ENCODE data around the gene AUTS2.

AUTS2 gene

DNA sequence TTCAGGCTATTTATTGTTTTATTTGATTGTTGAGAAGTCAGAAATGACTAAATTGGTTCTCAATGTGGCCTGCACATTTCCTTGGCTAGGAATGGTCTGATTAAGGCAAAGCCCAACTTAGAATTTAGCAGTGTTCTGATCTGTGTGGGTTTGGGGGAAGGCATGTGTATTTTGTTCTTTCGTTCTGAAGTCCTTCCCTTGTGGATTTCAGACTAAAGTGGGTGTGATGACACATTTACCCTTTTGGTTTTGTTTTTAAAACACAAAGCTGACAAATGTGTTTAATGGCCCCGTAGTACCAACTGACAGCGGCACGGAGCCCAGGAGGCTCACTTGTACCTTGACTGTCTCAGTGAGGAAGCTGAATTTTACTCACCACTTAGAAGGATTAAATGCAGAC is 1081.4 kb downstream of the AUTS2 start:
- DNase-seq (ENCODE audit: low read depth, low spot score), result no peak

DNA sequence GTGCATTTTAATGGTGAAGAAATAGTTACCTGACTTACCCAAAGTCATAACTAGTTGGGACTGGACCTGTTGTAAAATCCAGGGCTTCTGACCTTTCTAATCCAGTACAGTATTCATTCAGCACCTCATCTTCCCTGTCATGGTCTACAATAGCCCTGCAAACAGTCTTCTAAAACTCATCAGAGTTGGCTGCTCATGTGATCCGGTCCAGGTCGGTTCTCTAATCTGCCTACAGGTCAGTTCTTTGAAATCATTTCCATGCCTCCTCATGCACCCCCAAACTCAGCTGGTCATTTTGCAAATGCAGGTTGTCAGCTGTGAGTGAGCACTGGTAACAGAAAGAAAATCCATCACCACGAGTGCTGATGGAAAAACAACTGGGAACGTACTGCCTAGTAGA is 1082.0 kb downstream of the AUTS2 start:
- no peak for DNase-seq (ENCODE audit: low read depth, low spot score)

GRCh38 chr7:70680743-70681468 is 1082.6 kb downstream of the AUTS2 start:
- no peak for DNase-seq (ENCODE audit: low read depth, low spot score)

DNA sequence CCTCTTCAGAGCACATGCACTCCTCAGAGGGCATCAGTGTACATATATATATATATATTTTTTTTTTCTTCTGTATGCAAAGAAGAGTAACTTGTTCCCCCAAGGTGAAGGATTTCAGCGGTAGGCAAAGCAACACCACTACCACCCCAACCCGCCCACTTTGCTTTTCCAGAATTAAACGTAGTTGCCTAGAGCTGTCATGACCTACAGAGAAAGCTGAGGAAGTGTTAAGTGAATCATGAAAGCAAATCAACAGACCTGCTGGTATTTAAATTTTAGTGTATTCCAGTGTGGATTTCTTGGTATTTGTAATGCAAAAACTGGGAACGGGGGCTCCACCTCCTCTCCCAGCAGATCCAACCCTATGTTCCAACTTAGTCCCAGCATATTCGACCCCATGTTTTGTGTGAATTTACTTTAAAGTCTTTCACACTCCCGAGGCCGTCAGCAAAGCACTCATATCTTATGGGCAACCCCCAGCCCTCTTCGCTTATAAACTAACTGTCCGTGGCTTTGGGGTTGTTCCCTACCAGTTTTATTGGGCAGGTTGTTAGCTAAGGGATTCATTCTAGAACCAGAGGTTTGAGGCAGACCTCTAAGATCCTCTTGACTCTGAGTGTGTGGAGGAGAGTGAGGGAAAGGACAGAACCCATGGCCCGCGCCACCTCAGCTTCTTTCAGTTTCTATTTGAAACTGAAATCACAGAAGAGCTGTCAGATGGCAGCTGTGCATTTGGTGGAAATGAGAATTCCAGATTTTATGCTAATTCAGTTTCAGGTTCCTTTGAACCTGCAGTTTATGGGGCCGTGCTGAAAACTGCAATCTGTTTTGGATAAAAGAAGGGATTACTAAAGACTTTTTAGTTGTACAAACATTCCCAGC is 1083.4 kb downstream of the AUTS2 start:
- DNase-seq (ENCODE audit: low read depth, low spot score), result no peak

DNA sequence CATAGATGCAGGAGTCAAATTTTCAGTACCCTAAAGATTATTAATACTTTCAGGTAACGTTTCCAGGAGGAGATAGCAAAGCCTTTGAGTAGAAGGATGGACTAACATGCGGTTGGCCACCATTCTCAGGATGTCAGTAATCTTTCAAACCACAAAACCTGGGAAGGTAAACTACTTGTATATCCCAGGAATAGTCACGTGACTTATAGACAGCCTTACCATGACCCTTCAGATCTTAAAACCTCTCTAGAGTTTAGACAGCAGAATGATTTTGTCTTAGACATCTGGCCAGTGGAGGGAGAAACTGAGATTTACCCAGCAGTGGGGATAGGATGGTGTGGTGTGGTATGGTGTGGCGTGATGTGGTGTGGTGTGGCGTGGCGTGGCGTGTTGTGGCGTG is 1085.9 kb downstream of the AUTS2 start:
- DNase-seq (ENCODE audit: low read depth, low spot score), result no peak

DNA sequence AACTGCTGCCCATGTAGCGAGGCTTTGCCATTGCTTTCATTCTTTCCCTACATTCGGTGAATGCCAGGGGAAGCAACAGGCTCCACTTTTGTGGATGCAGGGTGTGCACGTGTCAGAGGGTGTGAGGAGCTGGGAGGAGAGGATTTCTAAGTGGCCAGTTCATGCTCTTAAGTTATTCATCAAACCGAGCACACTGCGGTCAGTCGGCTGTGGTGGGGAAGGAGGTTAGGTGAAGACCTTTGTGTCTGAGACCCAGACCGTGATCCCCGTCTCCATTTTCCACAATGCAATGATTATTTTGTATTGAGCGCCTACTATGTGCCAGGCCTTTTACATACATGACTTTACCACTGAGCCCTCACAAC is 1095.0 kb downstream of the AUTS2 start:
- DNase-seq (ENCODE audit: low read depth, low spot score), result no peak

DNA sequence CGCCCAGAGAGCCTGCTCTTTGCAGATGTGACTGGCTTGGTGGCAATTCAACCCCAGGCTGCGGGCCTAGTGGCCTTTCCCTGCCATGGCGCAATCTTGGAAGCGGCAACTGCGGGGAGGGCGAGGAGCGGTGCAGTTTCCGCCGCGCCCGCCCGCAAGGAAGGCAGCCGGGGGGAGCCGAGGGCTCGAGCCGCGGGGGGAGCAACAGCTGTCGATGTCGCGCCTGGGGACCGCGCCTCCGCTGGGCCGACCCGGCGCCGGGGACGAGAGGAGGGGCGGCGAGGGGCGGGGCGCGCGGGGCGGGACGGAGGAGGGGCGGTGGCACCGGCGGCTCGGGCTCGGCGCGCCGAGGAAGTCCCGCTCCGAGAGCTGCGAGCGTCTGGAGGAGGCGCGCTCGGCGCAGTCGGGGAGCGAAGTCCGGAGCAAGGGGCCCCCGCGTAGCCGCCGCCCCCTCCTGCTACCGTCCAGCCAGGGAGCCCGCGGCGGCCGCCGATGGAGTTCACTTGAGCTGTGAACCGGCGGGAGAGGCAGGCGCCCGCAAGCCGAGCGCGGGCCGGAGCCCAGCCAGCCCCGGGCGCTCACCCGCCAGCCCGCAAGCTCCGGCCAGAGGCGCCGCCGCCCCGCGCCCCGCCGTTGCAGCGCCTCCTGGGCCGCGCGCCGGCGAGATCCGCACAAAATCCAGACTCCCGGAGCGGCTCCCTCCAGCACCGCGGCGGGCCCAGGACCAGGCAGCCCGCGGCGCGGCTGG is 1095.6 kb downstream of the AUTS2 start:
- DNase-seq (ENCODE audit: low read depth, low spot score), result no peak

DNA sequence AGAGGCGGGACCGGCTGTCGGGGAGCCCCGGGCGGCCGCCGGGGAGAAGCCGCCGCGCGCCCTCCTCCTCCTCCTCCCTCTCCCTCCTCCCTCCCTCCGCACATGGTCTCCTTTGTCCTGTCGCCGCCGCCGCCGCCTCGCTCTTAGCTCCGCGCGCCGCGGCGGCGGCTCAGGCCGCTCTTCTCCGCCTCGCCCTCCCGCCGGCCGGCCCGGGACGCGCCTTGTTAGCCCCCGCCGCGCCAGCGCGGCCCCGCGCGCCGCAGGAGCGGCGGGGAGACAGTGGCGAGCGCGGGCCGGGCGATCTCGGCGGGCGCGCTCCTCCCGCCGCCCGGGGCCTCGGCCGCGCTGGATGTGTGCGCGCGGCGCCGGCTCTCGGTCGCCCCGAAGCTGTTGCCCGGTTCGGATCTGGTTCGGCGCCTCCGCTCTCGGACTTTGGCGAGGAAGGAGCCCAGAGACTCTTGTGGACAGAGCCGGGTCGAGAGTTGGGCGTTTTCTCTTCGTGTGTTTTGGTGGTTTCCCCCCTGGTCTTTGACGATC is 1096.2 kb downstream of the AUTS2 start:
- no peak for DNase-seq (ENCODE audit: low read depth, low spot score)

DNA sequence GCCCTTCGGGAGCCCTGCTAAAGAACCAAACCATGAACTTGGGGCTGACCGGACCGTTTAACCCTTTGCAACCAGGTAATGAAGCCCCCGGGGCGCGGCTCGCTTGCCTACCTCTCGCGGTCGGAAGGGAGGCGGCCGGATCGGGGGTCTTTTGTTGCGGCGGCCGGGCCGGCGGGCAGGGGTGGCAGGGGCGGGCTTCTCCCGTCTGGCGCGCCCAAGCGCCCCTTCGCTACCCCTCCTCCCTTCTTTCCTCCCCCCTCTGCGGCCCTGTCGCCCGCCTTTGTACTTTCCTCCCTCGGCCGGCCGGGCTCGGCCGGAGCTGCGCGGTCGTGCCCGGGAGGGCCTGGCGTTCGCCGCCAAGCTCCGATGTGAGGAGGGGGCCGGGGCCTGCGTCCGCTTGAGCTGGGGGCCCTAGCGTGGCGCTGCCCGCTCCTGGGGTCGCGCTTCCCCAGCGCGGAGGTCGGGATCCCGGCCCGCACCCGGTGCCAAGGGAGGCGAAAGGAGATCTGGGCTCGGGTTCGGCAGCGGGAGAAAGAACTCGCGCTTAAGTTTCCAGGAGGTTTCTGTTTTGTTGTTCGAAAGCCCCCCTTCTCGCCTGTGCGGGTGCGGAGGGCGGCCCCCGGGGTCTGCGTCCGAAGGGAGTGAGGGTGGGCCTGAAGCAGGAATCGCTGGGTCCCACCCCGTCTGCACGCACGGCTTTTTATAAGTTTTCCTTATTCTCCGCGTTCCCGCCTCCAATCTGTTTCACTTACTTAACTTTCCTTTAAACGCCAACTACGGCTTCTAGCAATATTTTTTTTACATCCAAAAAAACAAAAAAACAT is 1096.9 kb downstream of the AUTS2 start:
- DNase-seq (ENCODE audit: low read depth, low spot score), result no peak

DNA sequence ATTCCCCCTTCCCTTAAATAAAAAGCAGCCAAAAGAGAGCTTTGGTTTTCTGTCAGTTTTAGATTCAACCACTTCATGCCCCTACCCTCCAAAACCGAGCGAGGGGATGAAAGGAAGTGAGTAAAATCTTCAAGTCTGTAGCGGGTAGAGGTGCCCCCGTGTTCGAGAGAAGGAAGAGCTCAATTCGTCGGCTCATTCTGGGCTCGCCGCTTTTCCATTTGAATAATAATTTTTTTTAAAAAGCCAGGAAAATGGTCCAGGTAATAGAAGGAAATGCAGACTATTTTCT is 1097.5 kb downstream of the AUTS2 start:
- no peak for DNase-seq (ENCODE audit: low read depth, low spot score)

DNA sequence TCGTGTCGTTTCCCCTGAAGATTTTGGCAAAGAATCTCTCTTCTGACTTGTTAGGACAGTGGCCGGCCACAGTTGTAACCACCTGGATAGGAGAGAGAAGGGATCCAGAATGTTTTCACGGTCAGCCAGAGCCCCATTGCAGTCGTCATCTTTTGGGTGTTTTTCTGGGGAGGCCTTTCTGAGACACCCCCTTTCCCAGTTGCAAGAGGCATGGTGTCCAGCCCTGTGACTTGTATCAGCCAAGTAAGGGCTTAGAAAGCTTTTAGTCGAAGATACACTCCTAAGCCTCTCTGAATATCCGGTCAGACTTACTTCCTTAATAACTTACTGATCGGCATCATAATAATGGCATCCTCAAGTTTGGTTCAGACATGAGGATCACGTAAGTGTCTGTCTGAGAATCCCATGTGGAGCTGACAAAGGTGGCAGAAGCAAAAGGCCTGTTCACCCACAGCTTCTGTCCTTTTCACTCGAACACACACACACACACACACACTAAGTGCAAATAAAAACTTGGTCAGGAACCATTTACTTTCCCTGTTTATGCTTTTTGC is 1098.0 kb downstream of the AUTS2 start:
- DNase-seq (ENCODE audit: low read depth, low spot score), result no peak

GRCh38 chr7:70698219-70698832 is 1100.1 kb downstream of the AUTS2 start:
- no peak for DNase-seq (ENCODE audit: low read depth, low spot score)

- DNase-seq (ENCODE audit: low read depth, low spot score), result no peak
These were observed 1101.0 kb downstream of the AUTS2 start for GRCh38 chr7:70699271-70699670.

GRCh38 chr7:70700055-70700940 is 1102.0 kb downstream of the AUTS2 start:
- DNase-seq (ENCODE audit: low read depth, low spot score), result no peak

DNA sequence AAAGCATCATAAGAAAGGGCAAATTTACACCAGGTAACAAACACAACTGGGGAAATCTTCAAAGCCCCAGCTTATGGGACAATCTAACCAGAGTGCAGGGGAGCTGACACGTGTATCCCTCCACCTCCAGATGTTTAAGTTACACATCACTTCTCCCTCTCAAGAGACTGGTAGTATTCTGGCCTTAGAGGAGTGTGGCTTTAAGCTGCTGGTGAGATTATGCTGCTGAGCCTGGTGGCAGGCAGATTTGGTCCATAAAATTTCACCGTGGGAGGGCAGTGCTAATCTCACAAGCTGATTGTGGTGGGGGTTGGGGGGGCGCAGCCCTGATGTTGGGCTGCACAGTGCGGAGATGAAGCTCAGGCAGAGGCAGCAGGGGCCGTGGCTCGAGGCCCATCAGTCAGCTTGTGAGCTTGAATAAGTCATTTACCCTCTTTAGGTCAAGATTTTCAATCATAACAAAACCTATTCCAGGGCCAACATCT is 1102.7 kb downstream of the AUTS2 start:
- DNase-seq (ENCODE audit: low read depth, low spot score), result no peak

GRCh38 chr7:70701477-70701876 is 1103.2 kb downstream of the AUTS2 start:
- no peak for DNase-seq (ENCODE audit: low read depth, low spot score)

GRCh38 chr7:70701991-70702390 is 1103.7 kb downstream of the AUTS2 start:
- DNase-seq (ENCODE audit: low read depth, low spot score), result no peak

DNA sequence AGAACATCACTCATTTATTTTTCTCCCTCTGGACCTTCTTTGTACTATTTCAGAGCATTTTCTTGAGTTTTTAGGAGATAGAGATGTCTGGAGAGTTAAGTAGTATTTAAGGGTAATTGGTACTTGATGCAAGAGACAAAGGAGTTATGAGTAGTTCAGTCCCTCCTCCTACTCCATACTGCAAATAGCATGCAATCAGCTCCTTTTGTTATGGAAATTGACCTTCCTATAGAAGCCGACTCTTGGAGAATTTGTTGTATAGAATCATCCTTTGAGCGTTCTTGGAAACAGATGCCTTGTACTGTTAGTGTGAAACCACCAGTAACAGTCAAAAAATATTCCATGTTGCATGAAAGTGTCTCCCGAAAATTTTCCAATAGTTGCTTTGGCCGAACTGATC is 1105.5 kb downstream of the AUTS2 start:
- no peak for DNase-seq (ENCODE audit: low read depth, low spot score)

DNA sequence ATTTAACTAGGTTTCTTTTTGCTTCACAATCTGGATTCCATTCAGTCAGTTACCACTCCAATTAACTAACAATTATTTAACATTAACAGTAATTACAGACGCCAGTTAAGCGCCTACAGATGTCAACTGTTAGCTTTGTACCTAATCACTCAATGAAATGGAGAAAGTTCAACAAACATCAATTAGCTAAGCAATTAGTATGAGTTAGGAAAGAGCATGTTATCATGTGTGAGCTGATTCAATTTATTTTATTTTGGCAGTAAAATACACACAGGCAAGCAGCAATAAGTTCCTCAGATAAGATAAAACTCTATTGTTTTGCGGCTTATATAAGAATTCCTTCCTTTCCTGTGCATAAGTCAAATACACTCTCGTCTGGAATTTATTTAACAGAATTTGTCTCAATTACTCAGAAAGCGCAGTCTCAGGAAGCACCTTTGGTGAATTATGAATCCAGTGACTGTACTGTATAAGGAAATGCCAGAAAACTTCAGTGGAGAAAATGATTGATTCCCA is 1106.6 kb downstream of the AUTS2 start:
- no peak for DNase-seq (ENCODE audit: low read depth, low spot score)
